Measurements from ENCODE around the gene P2RY12. TPM values are rescaled to one million over a fixed set of nuclear protein-coding genes. Genes with fewer than 3 reads are reported as not detected.

The P2RY12 gene
- total and polyA plus RNA-seq, 2 of the 4 experiments (the other 2 are of a cell fraction): not detected

GRCh38 chr3:151320131-151320530 is 64.4 kb downstream of the P2RY12 start:
- no peaks in the 10 kb centered on the region for H3K36me3 ChIP-seq (ENCODE audit: control insufficient read depth, insufficient read depth, low read length)
- H2BK5ac ChIP-seq (ENCODE audit: low read depth, low read length, poor library complexity, severe bottlenecking): peak overlapping the region; percentile 70
- peak overlapping the region; percentile 34; the same call in 1 of the 2 replicates for H3K4ac ChIP-seq (ENCODE audit: low read depth, low read length)
- H3K27ac ChIP-seq (ENCODE audit: insufficient read depth, low read length): peak overlapping the region; percentile 13; the same call in 1 of the 2 replicates
- no peaks in the 10 kb centered on the region for H3K27me3 ChIP-seq (ENCODE audit: control insufficient read depth, insufficient read depth, low read length)
- H3K23ac ChIP-seq (ENCODE audit: low read depth, low read length): 0 out of 2 replicates have a peak overlapping the region, but pooled peaks have one; percentile 36
- DNase-seq: no peak
- no peak overlapping the region for H2AK5ac ChIP-seq (ENCODE audit: low read depth, low read length)
- intact Hi-C loops (cut with micrococcal nuclease) (no loop called here), in situ Hi-C loops (cut with MboI; ENCODE audit: low sequenced_read_pairs) (no loop called here), dilution Hi-C loops (cut with HindIII; ENCODE audit: low sequenced_read_pairs, unreplicated experiment) (no loop called here)
- no peak; the same call in 1 of the 2 replicates for ATAC-seq (ENCODE audit: low read depth)
- ChIA-PET POLR2A (ENCODE audit: unreplicated experiment) (no interaction called here), CTCF (no interaction called here)
- no peaks in the 10 kb centered on the region for H3K79me1 ChIP-seq (ENCODE audit: low read depth in 1 of 2, low read length in 2 of 2)
- no peak overlapping the region for H2AFZ ChIP-seq (replicated peaks; ENCODE audit: low read length, poor library complexity)
- BruUV-seq (replicated peaks): no TSS peak
- no peak overlapping the region for H3K9ac ChIP-seq (ENCODE audit: low read depth, low read length)
- no peaks in the 10 kb centered on the region for H3K9me3 ChIP-seq (ENCODE audit: control insufficient read depth, insufficient read depth, low read length)
- H3K56ac ChIP-seq (ENCODE audit: extremely low read depth, insufficient read depth, low read length): no peak overlapping the region
- H2BK15ac ChIP-seq (ENCODE audit: low read depth, low read length): peak overlapping the region; percentile 74; the same call in 2 of the 3 replicates
- H3K18ac ChIP-seq (ENCODE audit: low read depth, low read length): peak overlapping the region; percentile 83; the same call in 1 of the 2 replicates
- H3K4me2 ChIP-seq (ENCODE audit: low read depth, low read length): no peak overlapping the region; the same call in 1 of the 2 replicates
- peak overlapping the region; percentile 72 for H2BK20ac ChIP-seq (ENCODE audit: low read depth, low read length)
- H4K91ac ChIP-seq (ENCODE audit: insufficient read depth, low read depth, low read length): peak overlapping the region; percentile 51; the same call in 1 of the 2 replicates
- no peak overlapping the region for H2AK9ac ChIP-seq (replicated peaks; ENCODE audit: low read depth, low read length, poor library complexity)
- TF ChIP-seq BHLHE40 (IDR thresholded peaks at IDR 0.05; ENCODE audit: low read depth, low read length) (no peak), CEBPB (IDR thresholded peaks at IDR 0.05; ENCODE audit: low read depth, low read length) (no peak), MAFK (IDR thresholded peaks at IDR 0.05; ENCODE audit: low read depth, low read length) (no peak), CHD1 (IDR thresholded peaks at IDR 0.05; ENCODE audit: low read depth, low read length) (no peak), POLR2A (IDR thresholded peaks at IDR 0.05; ENCODE audit: low read depth, low read length) (no peak), MXI1 (IDR thresholded peaks at IDR 0.05; ENCODE audit: borderline replicate concordance, low read depth, low read length) (no peak), USF2 (IDR thresholded peaks at IDR 0.05; ENCODE audit: low read depth, low read length) (no peak), RAD21 (IDR thresholded peaks at IDR 0.05; ENCODE audit: low read length) (no peak)
- H2BK120ac ChIP-seq (ENCODE audit: low read depth, low read length): peak overlapping the region; percentile 61
- peak overlapping the region; percentile 60 to 71; a peak in 2 of 4 replicates for H4K8ac ChIP-seq (ENCODE audit: low read depth in 2 of 2, low read length in 2 of 2)
- no peaks in the 10 kb centered on the region for H4K20me1 ChIP-seq (ENCODE audit: insufficient read depth, low read length)
- peaks cover 6% of the 10 kb centered on the region; the same call in 1 of the 2 replicates for H3K9me1 ChIP-seq (ENCODE audit: insufficient read depth, low read length)
- H3K14ac ChIP-seq (replicated peaks; ENCODE audit: low read depth, low read length): peak overlapping the region; percentile 56
- WGBS, 2 experiments (ENCODE audit: extremely low coverage in 2 of 2, insufficient read length in 1 of 2): no CpG with 5 or more reads among the region's 2 CpGs
- H4K5ac ChIP-seq (ENCODE audit: low read depth, low read length): peak overlapping the region; percentile 89; the same call in 1 of the 2 replicates
- no peak overlapping the region for H3K4me3 ChIP-seq (ENCODE audit: insufficient read depth, low read depth, low read length)
- peaks cover 14% of the 10 kb centered on the region for H3K4me1 ChIP-seq (ENCODE audit: control insufficient read depth, insufficient read depth, low read length)
